ENCODE measurements around the gene KANSL1L. TPM values are rescaled to one million over a fixed set of nuclear protein-coding genes. Genes with fewer than 3 reads are reported as not detected.

KANSL1L gene
- total RNA-seq, 1 donor from 2014 or later = 36.3 TPM

- intact Hi-C loops (cut with DNase I) = no loop called here
- H3K36me3 ChIP-seq = no peaks in the 10 kb centered on the region
- no peak for ATAC-seq
- H3K4me1 ChIP-seq = no peaks in the 10 kb centered on the region
- H3K27me3 ChIP-seq = no peaks in the 10 kb centered on the region
- no peak for DNase-seq
- TF ChIP-seq, protein P1, sequence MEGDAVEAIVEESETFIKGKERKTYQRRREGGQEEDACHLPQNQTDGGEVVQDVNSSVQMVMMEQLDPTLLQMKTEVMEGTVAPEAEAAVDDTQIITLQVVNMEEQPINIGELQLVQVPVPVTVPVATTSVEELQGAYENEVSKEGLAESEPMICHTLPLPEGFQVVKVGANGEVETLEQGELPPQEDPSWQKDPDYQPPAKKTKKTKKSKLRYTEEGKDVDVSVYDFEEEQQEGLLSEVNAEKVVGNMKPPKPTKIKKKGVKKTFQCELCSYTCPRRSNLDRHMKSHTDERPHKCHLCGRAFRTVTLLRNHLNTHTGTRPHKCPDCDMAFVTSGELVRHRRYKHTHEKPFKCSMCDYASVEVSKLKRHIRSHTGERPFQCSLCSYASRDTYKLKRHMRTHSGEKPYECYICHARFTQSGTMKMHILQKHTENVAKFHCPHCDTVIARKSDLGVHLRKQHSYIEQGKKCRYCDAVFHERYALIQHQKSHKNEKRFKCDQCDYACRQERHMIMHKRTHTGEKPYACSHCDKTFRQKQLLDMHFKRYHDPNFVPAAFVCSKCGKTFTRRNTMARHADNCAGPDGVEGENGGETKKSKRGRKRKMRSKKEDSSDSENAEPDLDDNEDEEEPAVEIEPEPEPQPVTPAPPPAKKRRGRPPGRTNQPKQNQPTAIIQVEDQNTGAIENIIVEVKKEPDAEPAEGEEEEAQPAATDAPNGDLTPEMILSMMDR (IDR thresholded peaks at IDR 0.05) = no peak
- H3K27ac ChIP-seq = no peak overlapping the region
- no peak overlapping the region for H3K4me3 ChIP-seq
- no peaks in the 10 kb centered on the region for H3K9me3 ChIP-seq
These were observed 84.9 kb downstream of the KANSL1L start for GRCh38 chr2:210086292-210086691.

- no peaks in the 10 kb centered on the region for H3K27me3 ChIP-seq
- H3K27ac ChIP-seq = no peak overlapping the region
- H3K36me3 ChIP-seq = no peaks in the 10 kb centered on the region
- no peak overlapping the region for H3K4me3 ChIP-seq
- no peaks in the 10 kb centered on the region for H3K4me1 ChIP-seq
- no peaks in the 10 kb centered on the region for H3K9me3 ChIP-seq
- no peak for DNase-seq
- TF ChIP-seq, protein P1 (IDR thresholded peaks at IDR 0.05) = peak; percentile 53
- intact Hi-C loops (cut with DNase I) = no loop called here
- no peak for ATAC-seq
These were observed 98.2 kb downstream of the KANSL1L start for GRCh38 chr2:210072922-210073509.

DNA sequence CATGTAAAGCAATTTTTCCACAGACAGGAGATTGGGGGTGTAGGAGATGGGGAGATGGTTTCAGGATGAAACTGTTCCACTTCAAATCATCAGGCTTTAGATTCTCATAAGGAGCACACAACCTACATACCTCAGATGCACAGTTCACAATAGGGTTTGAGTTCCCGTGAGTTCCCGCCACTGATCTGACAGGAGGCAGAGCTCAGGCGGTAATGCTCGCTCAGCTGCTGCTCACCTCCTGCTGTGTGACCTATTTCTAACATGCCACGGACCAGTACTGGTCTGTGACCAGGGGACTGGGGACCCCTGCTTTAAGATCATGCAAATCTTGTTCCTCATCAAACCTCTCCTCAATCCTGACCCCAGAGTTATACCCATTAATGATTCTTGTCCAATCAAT, 98.7 kb downstream of the KANSL1L start:
- no peaks in the 10 kb centered on the region for H3K36me3 ChIP-seq
- H3K27ac ChIP-seq = no peak overlapping the region
- no peaks in the 10 kb centered on the region for H3K4me1 ChIP-seq
- intact Hi-C loops (cut with DNase I) = no loop called here
- TF ChIP-seq, protein P1 (IDR thresholded peaks at IDR 0.05) = no peak
- H3K9me3 ChIP-seq = no peaks in the 10 kb centered on the region
- H3K27me3 ChIP-seq = no peaks in the 10 kb centered on the region
- H3K4me3 ChIP-seq = no peak overlapping the region
- DNase-seq = no peak
- no peak for ATAC-seq

DNA sequence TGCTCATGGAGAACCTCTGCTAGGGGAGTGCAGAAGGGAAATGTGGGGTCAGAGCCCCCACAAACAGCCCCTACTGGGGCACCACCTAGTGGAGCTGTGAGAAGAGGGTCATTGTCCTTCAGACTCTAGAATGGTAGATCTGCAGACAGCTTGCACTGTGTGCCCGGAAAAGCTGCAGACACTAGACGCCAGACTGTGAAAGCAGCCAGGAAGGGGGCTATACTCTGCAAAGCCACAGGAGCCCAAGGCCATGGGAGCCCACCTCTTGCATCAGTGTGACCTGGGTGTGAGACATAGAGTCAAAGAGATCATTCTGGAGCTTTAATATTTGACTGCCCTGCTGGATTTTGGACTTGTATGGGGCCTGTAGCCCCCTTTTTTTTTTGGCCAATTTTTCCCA, 107.9 kb downstream of the KANSL1L start:
- Histone ChIP-seq H3K27ac (no peak overlapping the region), H3K27me3 (no peaks in the 10 kb centered on the region), H3K4me1 (no peaks in the 10 kb centered on the region), H3K9me3 (no peaks in the 10 kb centered on the region), H3K36me3 (no peaks in the 10 kb centered on the region), H3K4me3 (no peak overlapping the region)
- DNase-seq (no peak), ATAC-seq (no peak)
- TF ChIP-seq, protein P1 (IDR thresholded peaks at IDR 0.05) = no peak
- intact Hi-C loops (cut with DNase I) = loop anchor here (10.0 kb wide), 1 partner anchor 131 kb away; no protein-coding TSS in a partner anchor

GRCh38 chr2:210055825-210056224, 115.4 kb downstream of the KANSL1L start:
- TF ChIP-seq, protein P1 (IDR thresholded peaks at IDR 0.05) = no peak
- Histone ChIP-seq H3K27ac (no peak overlapping the region), H3K4me1 (no peaks in the 10 kb centered on the region), H3K4me3 (no peak overlapping the region), H3K36me3 (peaks cover 6% of the 10 kb centered on the region), H3K9me3 (no peaks in the 10 kb centered on the region), H3K27me3 (no peaks in the 10 kb centered on the region)
- intact Hi-C loops (cut with DNase I) = no loop called here
- ATAC-seq (no peak), DNase-seq (no peak)

- no peaks in the 10 kb centered on the region for H3K4me1 ChIP-seq
- H3K36me3 ChIP-seq = peaks cover 6% of the 10 kb centered on the region
- no peak overlapping the region for H3K27ac ChIP-seq
- TF ChIP-seq, protein P1 (IDR thresholded peaks at IDR 0.05) = no peak
- DNase-seq = no peak
- no peaks in the 10 kb centered on the region for H3K9me3 ChIP-seq
- ATAC-seq = no peak
- H3K27me3 ChIP-seq = no peaks in the 10 kb centered on the region
- H3K4me3 ChIP-seq = no peak overlapping the region
- intact Hi-C loops (cut with DNase I) = no loop called here
These were observed 116.5 kb downstream of the KANSL1L start for GRCh38 chr2:210054696-210055095.
